ENCODE results near the gene CCDC57.

CCDC57 gene

GRCh38 chr17:82173351-82174041 lies 39.1 kb downstream of the CCDC57 start:
- DNase-seq, result no peak

GRCh38 chr17:82172486-82173160 lies 40.0 kb downstream of the CCDC57 start:
- DNase-seq, result no peak

- no peak for DNase-seq
Observed at GRCh38 chr17:82171750-82172375, 40.8 kb downstream of the CCDC57 start.

GRCh38 chr17:82170412-82170961 lies 42.2 kb downstream of the CCDC57 start:
- DNase-seq, result no peak

DNA sequence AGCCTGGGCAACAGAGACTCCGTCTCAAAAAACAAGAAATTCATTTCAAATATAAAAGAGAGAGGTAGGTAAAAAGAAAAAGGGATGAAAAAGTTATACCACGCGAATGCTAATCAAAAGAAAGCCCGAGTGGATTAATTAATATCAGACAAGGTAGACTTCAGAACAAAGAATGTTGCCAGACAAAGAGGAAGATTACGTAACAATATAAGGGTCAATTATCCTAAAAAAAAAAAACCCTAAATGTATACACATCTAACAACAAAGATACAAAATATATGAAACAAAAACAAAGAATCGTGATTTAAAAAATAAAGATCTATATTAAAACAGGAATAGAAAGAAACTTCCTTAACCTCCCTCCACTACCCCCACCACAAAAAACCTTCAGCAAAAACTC lies 44.1 kb downstream of the CCDC57 start:
- no peak for DNase-seq

DNA sequence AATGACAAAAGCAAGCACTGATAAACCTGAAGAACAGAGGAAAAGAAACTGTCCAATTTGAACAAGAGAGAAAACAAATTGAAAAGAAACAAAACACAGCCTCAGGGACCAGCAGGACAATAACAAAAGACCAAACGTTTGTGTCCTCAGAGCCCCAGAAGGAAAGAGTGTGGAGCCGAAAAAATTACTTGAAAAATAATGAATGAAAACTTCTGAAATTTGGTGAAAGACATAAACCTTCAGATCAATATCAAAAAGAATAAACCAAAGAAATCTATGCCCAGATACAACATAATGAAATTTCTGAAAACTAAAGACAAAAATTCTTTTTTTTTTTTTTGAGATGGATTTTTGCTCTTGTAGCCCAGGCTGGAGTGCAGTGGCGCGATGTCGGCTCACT lies 45.6 kb downstream of the CCDC57 start:
- DNase-seq, result no peak

GRCh38 chr17:82164853-82165252 lies 47.8 kb downstream of the CCDC57 start:
- no peak for DNase-seq

GRCh38 chr17:82161216-82161615 lies 51.4 kb downstream of the CCDC57 start:
- no peak for DNase-seq

DNA sequence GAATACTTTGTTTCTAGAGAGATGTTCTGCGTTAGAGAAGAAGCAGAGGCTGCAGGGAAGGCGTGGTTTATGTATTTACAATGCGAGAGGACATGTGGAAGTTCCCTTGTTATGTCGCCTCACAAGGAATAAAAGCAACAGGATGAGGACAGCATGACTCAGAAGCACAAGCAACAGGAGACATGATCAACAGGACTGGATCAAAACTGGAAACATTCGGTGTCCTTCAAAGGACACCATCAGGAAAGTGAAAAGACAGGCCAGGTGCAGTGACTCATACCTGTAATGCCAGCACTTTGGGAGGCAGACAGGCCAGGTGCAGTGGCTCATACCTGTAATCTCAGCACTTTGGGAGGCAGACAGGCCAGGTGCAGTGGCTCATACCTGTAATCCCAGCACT lies 52.6 kb downstream of the CCDC57 start:
- no peak for DNase-seq

DNA sequence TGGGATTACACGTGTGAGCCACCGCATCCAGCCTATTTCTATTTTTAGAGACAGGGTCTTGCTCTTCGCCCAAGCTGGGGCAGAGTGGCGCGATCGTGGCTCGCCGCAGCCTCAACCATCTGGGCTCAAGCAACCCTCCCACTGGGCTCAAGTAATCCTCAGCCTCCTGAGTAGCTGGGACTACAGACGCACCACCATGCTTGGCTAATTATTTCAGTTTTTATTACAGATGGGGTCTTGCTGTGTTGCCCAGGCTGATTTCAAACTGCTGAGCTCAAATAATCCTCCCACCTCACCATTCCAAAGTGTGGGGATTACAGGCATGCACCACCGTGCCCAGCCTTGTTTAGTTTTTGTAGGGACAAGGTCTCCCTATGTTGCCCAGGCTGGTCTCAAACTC lies 53.8 kb downstream of the CCDC57 start:
- no peak for DNase-seq

DNA sequence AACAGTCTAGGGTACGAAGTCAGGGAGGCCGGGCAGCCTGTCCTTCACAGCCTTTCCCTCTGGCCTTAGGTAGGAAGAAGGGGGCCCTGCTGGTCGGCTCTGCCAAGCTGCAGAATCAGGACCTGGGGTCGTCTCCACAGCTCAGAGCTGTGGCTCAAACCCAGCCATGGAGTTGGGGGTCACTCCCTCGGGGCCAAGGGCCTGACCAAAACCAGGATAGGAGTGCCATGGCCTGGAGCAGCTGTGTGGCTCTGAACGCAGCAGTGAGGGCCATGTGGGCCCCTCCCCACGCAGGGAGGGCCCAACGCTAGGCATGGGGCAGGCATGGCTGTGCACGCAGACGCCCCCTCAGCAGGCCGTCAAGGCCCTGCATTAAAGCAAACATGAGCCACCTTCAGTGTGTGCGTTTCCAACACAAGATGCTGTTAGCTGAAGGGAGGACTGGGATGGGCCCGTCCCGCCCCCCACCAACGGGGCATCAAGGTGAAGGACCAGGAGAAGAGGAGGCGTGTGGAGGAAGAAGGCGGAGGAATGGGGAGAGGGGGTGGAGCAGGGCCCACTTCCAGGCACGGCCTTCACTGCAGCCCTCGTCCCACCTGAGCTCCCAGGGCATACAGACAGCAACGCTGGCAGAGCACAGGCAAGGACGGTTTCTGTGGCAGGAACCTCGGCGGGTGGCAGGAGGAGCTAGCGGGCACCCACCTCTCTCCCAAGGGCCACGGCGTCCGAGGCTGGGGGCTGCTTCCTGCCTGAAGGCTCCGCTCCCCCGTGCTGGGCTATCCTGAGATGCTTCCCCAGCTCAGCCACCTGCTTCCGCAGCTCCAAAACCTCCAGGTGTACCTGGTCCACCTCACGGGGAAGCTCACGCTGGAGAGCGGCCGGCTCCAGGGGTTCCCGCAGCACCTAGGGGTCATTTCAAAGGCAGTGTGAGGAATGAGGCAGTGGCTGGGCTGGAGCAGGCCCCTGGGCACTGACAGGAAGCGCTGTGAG lies 55.3 kb downstream of the CCDC57 start:
- no peak for DNase-seq

- no peak for DNase-seq
Observed at GRCh38 chr17:82156284-82156925, 56.2 kb downstream of the CCDC57 start.

DNA sequence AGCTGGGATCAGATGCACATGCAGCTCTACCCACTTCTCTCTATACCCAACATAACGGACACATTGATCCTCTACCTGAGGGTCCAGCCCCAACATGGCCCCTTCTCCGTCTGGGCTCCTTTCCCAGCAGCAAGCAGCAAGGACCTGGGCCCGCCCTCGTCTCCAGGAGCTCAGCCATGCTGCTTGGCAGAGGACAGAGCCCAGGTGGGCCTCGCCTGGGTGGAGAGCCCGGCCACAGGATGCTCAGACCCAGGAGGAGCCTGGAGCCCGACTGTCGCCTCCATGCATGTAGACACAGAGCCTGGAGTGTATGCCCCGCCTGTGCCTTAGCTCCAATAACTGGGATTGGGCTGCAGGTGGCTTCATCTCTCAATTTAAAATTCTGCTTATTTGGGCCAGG lies 57.0 kb downstream of the CCDC57 start:
- DNase-seq, result no peak

DNA sequence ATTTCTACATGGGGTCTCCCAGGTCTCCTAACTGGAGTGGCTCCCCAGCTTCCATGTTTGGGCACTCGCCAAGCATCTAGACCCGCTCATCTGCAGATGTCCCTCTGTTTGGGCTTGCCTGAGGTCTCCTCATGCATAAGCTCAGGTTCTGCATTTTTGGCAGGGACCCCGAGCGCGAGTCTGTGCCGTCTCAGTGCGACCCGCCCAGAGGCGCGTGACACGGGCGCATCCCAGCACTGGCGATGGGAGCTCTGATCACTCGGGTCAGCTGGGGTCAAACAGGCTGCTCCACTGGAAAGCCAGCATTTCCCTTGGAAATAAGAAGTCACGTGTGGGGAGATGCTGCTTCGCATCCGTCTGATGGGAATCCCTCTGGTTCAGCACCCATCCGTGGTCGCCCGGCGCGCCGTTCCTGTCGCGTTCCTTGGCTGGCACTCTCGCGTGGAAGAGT lies 57.7 kb downstream of the CCDC57 start:
- DNase-seq, result no peak

DNA sequence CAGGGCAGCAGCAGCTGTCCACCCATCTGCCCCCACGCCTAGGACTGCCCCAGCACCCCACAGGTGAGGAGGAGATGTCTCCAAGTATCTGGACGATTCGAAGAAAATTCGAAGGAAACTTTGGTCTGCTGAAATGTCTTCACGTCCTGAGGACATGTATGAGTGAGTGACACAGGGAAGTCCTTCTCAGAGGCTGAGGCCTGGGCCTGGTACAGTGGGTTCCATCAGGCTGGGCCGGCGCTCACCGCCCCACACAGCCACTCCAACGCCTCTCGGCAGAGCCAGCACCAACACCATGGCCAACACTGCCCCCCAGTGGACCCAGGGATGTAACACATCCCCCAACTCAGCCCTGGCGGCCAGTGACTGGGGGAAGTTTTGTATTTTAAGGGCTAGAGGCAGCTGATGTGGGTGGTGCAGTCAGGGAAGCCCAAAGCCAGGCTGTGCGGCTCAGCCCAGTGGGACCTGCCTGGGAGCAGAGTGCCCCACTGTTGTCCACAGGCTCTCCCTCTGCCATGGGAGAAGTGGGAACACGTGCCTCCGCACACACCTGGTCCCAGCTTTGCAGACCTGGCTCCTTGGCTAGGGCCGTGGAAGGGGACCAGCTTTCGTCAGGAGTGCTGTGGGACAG lies 58.8 kb downstream of the CCDC57 start:
- peak; percentile 12 for DNase-seq

DNA sequence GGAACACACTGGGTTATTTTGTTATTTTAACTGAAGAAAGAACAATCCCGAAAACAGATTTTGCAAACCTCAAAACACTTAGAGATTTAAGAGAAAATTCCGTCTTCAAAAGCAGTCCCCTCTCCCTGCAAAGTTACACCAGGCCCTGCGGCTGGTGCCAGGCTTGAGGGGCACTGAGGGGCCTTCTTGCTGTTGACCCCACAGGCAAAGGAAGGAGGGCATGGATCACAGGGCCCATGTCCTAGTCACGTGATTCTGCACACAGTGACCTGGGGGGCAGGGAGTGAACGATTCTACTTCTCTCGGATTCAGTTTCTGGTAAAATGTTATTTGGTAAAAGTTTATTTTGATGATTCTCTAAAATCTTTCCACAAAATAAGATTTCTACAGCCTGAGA lies 59.3 kb downstream of the CCDC57 start:
- DNase-seq, result no peak

- no peak for DNase-seq
Observed at GRCh38 chr17:82152556-82153294, 59.9 kb downstream of the CCDC57 start.

GRCh38 chr17:82152114-82152513 lies 60.5 kb downstream of the CCDC57 start:
- no peak for DNase-seq

DNA sequence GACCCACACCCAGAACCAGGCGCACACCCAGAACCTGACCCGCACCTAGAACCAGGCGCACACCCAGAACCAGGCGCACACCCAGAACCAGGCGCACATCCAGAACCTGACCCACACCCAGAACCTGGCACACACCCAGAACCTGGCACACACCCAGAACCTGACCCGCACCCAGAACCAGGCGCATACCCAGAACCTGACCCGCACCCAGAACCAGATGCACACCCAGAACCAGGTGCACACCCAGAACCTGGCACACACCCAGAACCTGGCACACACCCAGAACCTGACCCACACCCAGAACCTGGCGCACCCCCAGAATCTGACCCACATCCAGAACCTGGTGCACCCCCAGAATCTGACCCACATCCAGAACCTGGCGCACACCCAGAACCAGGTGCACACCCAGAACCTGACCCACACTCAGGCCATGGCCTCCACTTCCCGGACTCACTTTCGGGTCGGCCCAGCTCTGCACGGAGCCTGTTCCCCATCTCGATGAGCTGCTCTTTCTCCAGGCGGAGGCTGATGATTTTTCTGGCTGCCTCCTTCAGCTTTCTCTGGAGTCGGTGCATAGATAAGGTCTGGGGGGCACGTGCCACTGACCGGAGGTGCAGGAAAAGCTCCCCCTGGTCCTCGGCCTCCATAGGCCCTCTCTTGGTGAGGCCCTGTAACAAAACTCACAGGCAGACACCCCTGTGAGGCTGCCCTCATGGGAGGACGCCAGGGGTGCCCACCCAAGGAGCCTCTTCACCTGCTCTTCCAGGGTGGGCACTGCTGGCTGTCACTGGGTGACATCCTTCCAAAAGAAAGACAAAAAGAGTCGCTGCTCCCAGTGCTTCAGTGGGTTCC lies 61.3 kb downstream of the CCDC57 start:
- no peak for DNase-seq

Measured in NCI-H2029 treated with DMSO at 0.1 percent for 48 hours (cell line).